ENCODE data around the gene NRXN3.

DNA sequence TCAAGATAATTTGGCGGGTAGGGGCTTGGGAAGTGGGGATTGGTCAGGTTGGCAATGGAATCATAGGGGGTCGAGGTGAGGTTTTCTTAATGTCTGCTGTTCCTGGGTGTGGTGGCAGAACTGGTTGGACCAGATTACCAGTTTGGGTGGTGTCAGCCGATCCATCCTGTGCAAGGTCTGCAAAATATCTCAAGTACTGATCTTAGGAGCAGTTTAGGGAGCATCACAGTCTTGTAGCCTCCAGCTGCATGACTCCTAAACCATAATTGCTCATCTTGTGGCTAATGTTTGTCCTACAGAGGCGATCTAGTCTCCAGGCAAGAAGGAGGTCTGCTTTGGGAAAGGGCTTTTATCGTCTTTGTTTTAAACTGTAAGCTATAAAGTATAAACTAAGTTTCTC is 1172.8 kb downstream of the NRXN3 start:
- TF ChIP-seq, protein P1, sequence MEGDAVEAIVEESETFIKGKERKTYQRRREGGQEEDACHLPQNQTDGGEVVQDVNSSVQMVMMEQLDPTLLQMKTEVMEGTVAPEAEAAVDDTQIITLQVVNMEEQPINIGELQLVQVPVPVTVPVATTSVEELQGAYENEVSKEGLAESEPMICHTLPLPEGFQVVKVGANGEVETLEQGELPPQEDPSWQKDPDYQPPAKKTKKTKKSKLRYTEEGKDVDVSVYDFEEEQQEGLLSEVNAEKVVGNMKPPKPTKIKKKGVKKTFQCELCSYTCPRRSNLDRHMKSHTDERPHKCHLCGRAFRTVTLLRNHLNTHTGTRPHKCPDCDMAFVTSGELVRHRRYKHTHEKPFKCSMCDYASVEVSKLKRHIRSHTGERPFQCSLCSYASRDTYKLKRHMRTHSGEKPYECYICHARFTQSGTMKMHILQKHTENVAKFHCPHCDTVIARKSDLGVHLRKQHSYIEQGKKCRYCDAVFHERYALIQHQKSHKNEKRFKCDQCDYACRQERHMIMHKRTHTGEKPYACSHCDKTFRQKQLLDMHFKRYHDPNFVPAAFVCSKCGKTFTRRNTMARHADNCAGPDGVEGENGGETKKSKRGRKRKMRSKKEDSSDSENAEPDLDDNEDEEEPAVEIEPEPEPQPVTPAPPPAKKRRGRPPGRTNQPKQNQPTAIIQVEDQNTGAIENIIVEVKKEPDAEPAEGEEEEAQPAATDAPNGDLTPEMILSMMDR (conservative IDR thresholded peaks at IDR 0.05): no peak
- TF ChIP-seq EZH2 (IDR thresholded peaks at IDR 0.05; ENCODE audit: low read depth): no peak

All from PC-9 (cell line).